ENCODE measurements around the gene EML1.

The EML1 gene

DNA sequence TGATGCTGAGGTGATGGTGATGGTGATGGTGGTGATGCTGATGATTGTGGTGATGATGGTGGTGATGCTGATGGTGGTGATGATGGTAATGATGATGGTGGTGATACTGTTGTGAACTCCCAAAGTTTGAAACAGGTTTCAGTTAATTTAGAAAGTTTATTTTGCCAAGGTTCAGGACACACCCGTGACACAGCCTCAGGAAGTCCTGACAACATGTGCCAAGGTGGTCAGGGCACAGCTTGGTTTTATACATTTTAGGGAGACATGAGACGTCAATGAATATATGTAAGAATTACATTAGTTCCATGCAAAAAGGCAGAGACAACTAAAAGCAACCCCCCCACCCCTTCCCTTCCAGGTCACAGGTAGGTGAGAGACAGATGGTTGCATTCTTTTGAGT lies 159.2 kb downstream of the EML1 start:
- in situ Hi-C loops (cut with MboI; ENCODE audit: low sequenced_read_pairs) = no loop called here

GRCh38 chr14:99955826-99956455 lies 162.7 kb downstream of the EML1 start:
- in situ Hi-C loops (cut with MboI; ENCODE audit: low sequenced_read_pairs) = no loop called here

DNA sequence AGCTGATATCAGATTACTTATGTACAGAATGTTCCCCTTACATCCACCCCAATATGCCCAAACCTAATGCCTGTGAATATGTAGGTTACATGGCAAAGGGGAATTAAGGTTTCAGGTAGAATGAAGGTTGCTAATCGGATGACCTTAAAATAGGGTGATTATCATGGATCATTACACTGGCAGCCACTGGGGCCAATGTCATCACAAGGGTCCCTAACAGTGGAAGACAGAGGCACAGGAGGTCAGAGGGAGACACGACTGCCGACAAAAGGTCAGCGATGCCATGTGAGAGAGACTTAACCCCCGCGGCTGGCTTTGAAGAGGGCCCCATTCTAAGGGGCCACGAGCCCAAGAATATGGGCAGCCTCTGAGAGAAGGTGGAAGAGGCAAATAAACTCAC lies 165.2 kb downstream of the EML1 start:
- in situ Hi-C loops (cut with MboI; ENCODE audit: low sequenced_read_pairs) = no loop called here

DNA sequence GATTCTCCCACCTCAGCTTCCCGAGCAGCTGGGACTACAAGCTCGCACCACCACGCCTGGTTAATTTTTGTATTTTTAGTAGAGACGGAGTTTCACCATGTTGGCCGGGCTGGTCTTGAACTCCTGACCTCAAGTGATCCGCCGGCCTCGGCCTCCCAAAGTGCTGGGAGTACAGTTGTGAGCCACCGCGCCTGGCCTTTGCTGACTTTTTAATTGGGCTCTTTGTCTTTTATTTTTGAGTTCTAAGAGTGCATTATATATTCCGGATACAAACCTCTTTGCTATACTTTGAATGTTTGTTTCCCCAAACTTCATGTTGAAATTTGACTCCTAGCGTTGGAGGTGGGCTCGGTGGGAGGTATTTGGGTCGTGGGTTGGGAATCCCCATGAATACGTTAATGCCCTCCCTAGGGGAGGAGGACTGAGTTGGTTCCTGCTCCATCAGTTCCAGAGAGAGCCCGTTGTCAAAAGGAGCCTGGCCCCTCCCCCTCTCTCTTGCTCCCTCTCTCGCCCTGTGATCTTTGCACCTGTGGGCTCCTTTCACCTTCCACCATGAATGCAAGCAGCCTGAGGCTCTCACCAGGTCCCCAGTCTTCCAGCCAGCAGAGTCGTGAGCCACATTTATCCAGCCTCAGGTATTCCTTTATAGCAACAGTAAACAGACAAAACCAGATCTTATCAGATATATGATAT lies 168.8 kb downstream of the EML1 start:
- in situ Hi-C loops (cut with MboI; ENCODE audit: low sequenced_read_pairs) = no loop called here

DNA sequence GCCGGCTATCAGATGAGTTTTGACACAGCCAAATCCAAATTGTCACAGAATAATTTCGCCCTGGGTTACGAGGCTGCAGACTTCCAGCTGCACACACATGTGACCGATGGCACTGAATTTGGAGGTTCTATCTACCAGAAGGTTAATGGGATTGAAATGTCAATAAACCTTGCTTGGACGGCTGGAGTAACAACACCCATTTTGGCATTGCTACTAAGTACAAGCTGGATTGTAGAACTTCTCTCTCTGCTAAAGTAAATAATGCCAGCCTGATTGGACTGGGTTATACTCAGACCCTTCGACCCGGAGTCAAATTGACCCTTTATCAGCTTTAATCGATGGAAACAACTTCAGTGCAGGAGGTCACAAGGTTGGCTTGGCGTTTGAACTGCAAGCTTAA lies 171.8 kb downstream of the EML1 start:
- in situ Hi-C loops (cut with MboI; ENCODE audit: low sequenced_read_pairs) = no loop called here

GRCh38 chr14:99966037-99966835 lies 173.0 kb downstream of the EML1 start:
- in situ Hi-C loops (cut with MboI; ENCODE audit: low sequenced_read_pairs) = no loop called here

DNA sequence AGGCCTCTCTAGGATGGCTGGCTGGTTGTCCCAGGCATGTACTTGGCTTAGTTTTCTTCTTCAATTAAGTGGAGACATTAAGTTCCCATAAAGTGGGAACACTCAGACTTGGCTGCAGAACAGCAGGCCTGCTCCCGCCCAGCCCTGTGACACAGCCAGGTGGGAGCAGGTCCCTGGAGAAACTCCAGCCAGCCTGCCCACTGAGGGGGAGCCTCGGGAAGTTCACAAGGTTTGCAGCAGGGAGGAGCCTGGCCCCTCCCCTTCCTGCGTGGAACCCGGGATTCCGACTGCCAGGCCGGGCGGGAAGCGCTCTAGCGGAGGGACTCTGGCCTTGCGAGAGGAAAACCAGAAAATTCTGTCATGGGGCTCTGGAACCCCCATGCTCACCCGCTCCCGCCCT lies 173.7 kb downstream of the EML1 start:
- in situ Hi-C loops (cut with MboI; ENCODE audit: low sequenced_read_pairs) = no loop called here

- in situ Hi-C loops (cut with MboI; ENCODE audit: low sequenced_read_pairs) = no loop called here
Measured at GRCh38 chr14:99968191-99968920, 175.1 kb downstream of the EML1 start.

DNA sequence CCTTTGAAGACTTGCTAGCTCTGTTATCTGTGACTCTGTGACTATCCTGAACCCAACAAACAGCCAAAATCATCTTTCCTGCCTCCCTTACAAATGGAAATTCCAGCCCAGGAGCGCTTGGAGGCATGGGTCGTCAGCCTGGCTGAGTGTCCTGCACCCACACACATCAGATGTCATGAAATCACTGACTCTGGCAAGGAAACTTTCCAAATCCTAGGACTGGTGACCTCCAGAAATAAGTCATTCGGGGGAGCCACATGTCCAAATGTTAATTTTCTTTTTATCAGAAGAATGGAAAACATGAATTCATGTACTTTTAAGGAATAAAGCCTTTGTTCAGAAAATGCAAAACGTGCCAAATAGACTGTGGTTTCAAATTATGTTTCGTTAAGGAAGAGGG lies 175.7 kb downstream of the EML1 start:
- in situ Hi-C loops (cut with MboI; ENCODE audit: low sequenced_read_pairs) = no loop called here

DNA sequence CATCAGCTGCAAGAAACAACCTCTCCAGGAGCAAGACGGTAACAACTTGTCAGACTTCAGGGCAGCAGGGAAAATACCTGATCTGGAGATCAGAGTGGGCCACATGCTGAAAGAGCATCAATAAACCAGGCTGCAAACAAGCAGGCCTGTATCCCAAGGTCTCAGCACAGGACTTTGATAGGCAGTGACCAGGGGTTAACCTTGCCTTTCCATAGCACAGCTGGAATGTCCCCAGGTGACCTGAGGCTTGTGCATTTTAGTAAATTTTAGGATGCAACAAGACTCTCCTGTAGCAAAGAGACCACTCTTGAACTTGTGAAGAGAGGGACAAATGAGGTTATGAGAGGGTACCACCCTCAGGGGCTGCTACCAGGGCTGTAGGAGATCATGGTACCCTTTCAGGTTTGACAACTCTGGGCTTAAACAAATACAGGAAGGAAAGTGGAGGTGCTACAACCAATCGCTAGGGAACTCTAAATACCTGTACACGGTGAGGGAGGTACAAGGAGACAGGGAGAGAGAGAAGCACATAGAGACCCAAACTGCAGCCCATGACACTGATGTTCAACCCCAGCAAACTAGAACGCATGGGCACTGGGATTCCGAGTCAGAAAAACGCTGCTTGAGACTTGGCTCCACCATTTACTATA lies 176.6 kb downstream of the EML1 start:
- in situ Hi-C loops (cut with MboI; ENCODE audit: low sequenced_read_pairs) = no loop called here

GRCh38 chr14:99971087-99971940 lies 178.1 kb downstream of the EML1 start:
- in situ Hi-C loops (cut with MboI; ENCODE audit: low sequenced_read_pairs) = no loop called here

- in situ Hi-C loops (cut with MboI; ENCODE audit: low sequenced_read_pairs) = no loop called here
Measured at GRCh38 chr14:99971941-99972747, 178.9 kb downstream of the EML1 start.

GRCh38 chr14:99972748-99973466 lies 179.7 kb downstream of the EML1 start:
- in situ Hi-C loops (cut with MboI; ENCODE audit: low sequenced_read_pairs) = no loop called here

DNA sequence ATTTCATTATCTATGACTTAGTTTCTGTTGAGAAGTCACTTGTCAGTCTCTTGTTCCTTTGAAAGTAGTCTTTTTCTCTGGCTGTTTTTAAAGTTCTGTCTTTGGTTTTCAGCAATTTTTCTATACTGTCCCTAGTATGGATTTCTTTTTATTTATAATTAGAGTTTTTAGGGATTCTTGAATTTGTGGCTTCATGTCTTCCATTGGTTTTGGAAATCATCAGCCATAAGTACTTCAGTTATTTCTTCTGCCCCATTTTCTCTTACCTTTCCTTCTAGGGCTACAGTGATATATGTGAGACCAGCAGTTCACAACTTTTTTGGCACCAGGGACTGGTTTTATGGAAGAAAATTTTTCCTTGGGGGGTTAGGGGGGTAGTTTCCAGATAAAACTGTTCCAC lies 182.0 kb downstream of the EML1 start:
- in situ Hi-C loops (cut with MboI; ENCODE audit: low sequenced_read_pairs) = no loop called here

- in situ Hi-C loops (cut with MboI; ENCODE audit: low sequenced_read_pairs) = no loop called here
Measured at GRCh38 chr14:99976021-99976420, 182.8 kb downstream of the EML1 start.

DNA sequence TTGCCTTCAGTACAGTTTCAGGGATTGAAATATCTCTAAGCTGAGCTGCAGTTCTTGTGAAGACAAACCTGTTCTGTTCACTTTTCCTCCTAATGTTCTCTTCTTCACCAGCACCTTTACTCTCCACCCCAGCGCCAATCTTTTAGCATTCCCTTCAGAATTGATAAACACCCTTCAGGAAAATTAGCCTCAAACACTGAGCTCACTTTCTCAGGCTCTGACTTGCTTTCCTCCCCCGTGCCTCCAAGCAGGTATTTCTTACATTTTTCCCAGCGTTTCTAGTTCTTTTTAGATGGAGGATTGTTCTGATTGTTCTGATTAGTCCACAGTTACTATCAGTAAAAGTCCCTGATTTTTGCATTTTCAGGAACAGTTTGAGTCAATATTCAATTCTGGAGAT lies 183.5 kb downstream of the EML1 start:
- in situ Hi-C loops (cut with MboI; ENCODE audit: low sequenced_read_pairs) = no loop called here

DNA sequence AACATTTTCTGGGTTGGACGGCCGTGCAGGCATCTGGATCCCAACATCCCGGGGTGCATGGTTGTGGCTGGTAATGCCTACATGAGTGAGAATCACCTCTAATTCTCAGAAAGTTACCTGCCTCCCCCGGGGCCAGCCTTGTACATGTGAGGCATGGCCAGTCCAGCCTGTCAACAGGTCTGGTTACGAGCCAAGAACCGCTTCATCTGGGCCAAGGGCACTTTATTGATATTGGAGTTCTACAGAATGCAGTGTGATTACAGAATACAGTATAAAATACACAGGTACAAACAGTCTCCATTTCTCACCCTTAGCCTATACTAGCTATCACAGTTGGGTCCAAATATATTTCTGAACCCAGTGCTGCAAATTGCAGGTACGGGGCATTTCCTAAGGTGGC lies 187.1 kb downstream of the EML1 start:
- in situ Hi-C loops (cut with MboI; ENCODE audit: low sequenced_read_pairs) = no loop called here

GRCh38 chr14:99981806-99982205 lies 188.6 kb downstream of the EML1 start:
- in situ Hi-C loops (cut with MboI; ENCODE audit: low sequenced_read_pairs) = no loop called here
